ENCODE measurements around the gene PTPRD.

Gene PTPRD

DNA sequence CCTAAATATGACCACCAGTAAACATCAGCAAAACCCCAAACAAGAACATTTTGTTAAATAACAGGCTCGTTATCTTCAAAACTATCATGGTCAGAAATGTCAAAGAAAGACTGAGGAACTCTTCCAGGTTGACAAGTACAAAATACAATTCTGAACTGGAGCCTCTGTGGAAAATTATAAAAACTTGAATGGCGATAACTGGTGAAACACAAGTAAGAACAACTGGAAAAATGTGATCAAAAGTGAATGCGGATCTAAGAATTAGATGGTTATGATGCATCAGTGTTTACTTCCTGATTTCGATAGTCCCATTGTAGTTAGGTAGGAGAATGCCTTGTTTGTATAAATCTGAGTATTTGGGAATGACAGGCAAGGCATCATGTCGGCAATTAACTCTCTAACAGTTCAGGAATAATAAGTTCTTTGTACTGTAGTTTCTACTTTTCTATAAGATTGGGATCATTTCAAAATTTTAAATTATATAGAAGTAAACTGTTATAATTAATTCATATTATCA is 2073.1 kb downstream of the PTPRD start:
- DNase-seq = no peak

DNA sequence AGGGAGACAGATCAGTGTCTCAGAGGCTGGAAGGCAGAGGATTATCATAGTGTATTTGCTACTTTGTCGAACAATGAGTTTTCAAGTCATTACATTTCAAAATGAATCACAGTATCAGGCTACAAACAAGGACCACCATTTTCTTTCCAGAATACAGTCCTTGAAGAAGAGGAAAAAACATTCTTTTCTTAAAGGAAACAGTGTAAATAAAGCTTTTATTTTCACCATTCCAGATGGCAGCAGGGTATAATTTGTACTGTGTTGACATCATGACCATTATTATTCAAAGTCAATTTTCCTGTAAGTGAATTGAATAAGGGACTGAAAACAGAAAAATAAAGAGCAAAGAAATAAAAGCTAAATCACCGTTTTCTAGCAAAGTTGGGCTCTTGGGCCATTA is 2076.0 kb downstream of the PTPRD start:
- no peak for DNase-seq

DNA sequence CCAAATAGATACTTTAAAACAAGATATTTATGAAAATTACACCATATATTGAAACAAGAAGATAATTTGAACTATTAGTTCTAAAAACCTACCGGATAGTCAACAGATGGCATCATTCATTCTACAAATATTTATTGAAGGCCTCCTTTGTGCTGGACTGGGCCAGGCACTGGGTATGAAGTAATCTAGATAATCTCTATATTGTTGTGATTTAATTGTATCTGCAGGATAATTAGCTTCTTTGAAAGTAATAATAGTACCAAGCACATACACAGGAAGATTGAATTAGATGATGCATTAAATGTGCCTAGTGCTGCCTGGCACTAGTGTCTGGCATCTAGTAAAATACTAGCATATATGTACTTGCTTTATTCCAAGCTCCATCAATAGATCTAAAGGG is 2078.0 kb downstream of the PTPRD start:
- no peak for DNase-seq

DNA sequence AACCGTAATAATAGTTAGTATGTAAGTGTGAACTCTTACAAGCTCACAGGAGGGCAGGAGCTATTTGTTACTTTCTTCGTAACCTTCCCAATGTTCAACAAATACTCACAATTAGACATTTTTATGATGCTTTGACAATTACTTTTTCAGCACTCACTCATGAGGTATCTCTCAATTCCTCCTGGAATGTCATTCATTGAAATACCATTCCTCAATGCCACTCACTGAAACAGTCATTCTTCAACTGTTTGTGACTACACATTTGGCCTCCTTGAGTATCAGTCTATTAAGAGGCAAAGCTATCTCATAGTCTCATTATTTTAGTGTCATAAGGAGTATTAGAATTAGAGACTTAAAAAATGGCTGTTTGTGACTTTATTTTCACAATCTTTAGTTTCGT is 2079.1 kb downstream of the PTPRD start:
- DNase-seq = no peak

DNA sequence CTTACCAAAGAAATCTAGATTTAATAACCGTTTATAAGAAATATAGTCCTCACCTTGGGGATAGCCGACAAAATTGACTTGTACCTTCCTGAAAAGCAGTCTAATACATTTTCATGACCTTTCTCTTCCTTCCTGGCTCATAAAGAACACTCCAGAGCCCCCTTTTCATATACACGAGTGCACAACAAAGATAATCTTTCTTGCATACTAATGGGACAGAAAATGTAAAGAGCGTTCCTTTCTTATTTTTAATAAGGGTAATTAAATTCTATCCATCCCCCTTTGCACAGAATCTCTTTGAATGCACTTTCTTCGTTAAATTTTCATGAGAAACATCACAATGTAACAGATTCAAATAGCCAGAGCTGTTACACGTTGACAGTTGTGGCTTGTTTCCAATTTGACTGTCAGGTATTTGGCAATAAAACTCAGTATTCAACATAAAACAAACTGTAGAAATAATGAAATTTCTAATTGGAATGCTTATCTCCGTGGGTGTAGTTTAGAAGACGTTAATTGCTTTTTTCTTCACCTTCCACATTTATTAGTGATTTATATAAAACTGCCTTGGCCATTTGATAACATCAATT is 2080.9 kb downstream of the PTPRD start:
- DNase-seq = no peak

DNA sequence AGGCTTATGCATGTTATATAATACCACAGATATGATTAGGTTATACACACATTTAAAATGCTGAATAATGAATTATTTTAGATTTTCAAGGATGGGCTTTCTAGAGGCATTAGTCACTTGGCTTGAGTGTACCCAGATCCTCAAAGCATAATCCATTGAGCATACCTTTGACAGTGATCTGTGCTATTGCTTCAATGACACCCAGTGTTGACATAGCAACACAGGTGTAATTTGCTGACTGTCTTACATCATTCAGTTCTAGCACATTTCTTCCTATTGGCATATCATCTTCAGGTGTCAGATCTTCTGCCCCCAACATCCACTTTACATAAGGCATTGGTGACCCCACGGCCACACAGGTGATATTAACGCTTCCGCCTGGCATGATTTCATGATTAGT is 2091.7 kb downstream of the PTPRD start:
- DNase-seq = no peak

DNA sequence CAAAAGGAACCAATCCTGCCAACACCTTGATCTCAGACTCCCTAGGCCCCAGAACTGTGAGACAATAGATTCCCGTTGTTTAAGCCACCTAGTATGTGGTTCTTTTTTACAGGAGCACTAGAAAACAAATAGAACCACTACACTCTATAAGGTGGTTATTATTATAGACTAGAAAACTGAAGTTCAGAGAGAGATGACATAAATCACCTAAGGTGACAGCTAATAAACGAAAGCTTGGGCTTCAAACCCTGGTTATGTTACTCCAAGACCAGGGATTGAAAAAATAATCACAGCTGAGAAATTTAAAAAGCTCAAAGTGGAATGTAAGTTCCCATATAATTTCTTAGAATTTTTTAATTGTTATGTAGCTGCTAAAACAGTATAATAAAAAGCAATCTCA is 2097.1 kb downstream of the PTPRD start:
- no peak for DNase-seq

DNA sequence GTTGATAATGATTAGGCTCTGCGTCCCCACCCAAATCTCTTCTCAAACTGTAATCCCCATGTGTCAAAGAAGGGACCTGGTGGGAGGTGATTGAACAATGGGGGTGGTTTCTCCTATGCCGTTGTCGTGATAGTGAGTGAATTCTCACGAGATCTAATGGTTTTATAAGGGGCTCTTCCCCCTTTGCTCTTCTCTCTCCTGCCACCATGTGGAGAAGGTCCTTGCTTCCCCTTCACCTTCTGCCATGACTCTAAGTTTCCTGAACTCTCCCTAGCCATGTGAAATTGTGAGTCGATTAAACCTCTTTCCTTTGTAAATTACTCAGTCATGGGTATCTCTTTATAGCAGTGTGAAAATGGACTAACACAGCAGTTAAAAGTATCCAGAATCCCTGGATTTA is 2098.0 kb downstream of the PTPRD start:
- no peak for DNase-seq

DNA sequence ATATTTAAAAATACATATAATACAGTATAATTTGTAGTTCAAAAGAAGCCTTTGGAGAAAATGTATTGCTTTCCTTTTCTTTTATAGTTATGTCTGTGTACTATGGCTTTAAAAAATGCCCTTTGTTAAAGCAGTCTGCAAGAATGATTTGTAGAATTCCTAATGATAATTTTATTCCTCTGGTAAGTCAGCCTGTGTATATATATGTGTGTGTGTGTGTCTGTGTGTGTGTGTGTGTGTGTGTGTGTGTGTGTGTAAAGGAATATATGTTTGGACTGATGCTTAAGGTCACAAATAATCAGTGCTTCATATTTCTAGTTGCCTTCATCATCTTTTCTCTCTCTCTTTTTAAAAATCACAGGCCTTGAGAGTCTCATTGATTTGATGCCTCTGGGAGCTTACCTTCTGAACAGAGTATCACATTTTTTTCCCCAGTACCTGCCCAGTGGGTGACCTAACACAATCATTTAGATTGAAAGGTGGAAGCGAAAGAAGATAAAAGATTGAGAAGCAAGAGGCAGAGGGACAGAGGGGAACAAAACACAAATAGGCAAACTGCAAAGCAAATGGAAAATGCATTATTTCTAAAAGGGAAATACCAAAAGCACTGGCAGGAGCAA is 2104.0 kb downstream of the PTPRD start:
- no peak for DNase-seq

DNA sequence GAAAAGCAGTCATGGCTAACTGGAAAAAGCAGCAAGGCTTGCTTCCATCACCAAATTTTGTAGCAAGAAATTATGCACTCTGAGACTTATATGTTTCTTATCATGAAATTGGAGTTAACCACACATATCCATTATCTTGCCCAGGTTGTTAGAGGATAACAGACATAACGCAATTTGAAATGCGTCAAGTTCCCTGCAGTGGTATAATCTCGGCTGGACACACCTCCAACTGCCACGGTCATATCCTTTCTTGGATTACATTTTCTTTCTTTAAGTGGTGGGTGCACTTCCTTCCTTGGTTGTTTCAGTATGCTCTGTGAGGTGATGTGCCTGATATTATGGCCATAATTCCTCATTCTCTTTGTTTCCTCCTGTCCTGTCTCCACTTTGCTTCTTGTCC is 2118.2 kb downstream of the PTPRD start:
- no peak for DNase-seq

DNA sequence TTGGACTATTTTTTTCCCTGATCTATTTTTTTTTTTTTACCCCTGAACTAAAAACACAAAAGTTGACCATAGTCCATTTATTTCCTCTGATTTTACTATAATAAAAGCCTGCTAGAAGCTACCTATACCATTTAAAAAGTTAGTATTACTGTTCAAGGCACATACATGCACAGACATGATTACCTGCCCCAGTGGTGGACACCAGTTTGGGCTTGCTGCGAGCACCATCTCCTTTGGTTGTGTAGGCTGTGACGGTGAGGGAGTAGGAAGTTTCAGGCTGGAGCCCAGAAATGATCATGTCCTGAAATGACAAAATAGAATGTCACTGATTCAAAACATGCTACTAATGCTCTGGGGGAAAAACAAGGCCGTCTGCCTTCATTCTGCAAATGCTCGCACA is 2120.1 kb downstream of the PTPRD start:
- no peak for DNase-seq

DNA sequence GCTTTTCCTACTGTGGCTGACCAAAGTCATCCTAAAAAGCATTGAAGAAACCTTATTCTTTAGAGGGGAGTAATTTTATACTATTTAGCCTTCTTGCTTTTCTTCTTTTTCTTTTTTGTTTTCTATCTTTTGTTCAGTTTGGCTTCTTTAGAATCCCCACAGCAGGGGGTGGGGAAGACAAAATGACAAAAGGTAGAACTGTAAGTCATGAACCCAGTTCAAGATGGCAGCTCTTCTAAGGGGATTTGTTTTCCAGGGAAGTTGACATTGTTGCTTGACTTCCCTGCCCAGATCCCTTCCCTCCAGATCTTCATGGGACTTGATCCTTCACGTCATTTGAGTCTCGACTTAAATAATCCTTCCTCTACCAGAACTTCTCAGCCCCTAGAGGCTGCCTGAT is 2120.8 kb downstream of the PTPRD start:
- DNase-seq = no peak

DNA sequence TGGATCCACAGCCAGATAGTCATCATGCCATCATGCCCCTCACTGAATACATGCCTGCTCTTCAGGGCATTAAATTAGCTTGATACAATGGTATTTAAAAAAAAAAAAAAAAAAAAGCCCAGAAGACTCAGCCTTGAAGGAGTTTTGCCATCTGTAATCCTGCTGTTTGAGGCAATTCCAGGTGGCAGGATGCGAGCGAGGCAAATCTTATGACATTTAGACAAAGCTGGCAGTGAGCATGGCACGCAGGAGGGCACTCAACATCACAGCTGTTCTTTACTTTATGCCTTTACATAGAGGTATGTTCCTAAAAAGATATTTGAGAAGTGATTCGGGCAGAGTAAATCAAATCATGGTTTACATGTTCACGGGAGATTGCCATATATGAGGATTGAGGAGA is 2121.2 kb downstream of the PTPRD start:
- no peak for DNase-seq

DNA sequence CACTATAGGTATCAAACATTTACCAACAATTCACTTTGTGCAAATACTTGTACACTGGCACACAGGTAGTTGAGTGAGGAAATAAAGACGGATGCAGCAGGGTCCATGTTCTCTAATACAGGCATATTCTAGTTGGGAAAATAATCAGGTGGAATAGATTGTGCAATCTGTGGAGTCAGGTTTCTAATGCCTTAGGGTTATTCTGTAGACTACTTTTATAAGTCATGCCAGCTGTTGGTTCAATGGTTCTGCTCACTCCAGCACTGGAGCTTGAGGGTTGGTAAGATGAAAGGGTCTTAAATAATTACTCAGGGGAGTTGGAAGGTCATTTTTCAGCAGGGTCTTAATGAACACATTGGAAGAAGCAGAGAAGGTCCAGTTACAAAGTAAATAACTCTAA is 2123.0 kb downstream of the PTPRD start:
- no peak for DNase-seq

DNA sequence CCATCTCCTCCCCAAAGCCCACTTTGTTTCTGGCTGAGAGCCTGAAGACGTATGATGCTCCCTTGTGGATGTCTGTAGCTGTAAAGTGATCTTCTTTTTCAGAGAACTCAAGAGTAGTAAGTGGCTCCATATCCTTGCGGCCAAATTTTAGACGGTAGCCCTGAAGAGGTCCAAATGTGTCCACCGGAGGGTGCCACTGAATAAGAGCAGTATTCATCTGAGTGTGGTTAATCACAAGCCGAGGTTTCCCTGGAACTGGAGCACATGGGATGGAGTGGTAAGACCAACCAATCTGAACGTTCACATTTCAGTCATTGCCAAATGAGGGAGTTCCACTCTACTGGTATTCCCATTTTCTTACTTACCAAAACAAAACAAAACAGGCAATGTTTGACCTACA is 2126.7 kb downstream of the PTPRD start:
- DNase-seq = no peak

DNA sequence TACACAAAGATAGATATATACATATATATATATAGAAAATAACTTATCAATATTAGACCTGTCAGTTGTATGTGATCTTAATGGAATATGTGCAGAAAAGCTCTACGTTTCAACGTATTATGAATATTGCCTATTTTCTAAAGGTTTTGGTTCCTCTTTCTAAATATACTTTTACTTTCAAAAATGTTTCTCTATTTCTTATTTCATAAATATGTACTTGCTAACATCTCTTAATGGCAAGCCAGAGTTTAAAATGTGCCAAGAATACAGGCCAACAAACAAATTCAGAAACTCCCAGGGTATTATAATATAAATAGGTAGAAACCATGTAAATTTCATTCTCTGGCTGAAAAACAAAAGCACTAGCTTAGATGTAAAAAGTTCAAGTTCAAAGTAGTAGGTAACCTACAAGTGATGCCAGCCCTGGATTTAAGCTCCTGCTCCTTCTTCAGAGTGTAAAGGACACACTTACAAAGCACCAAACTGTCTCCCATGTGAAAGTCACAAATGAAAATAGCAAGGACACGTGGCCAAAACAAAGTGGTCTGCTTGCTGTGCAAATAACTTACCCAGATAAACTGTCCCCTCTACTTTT is 2128.1 kb downstream of the PTPRD start:
- no peak for DNase-seq

DNA sequence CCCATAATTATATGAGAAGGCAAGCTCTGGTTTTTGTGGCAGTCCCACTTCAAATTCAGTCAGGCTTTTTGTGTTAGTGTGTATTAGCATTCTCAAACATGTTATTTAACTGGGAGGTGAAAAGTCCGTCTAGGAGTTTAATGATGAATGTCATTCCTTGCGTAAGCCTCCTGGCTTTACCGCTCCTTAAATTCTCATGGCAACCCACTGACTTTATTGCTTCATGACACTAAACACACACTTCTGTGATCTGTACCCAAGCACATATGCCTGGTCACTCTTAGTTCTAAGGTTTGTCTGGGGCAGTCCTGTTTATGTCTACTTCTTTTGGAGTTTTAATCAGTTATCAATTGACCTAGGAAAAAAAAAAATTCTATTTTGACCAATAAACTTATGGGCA is 2135.4 kb downstream of the PTPRD start:
- no peak for DNase-seq

DNA sequence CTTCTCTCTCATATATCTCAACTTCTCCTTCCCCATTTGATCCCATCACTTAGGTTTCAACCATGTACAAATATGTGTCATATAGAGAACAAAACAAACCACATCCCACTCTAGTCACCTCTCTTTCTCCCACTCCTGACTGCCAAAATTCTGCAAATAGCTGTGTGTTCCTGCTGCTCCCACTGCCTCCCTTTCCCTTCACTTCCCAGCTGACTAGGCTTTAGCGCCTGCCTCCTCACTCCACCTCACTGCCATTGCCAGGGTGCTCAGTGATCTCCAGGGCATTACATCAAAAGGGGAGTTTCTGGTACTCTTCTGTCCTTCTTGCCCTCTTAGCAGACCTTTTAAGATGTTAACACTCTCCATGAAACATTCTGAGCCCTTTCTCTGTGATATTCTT is 2137.9 kb downstream of the PTPRD start:
- no peak for DNase-seq

DNA sequence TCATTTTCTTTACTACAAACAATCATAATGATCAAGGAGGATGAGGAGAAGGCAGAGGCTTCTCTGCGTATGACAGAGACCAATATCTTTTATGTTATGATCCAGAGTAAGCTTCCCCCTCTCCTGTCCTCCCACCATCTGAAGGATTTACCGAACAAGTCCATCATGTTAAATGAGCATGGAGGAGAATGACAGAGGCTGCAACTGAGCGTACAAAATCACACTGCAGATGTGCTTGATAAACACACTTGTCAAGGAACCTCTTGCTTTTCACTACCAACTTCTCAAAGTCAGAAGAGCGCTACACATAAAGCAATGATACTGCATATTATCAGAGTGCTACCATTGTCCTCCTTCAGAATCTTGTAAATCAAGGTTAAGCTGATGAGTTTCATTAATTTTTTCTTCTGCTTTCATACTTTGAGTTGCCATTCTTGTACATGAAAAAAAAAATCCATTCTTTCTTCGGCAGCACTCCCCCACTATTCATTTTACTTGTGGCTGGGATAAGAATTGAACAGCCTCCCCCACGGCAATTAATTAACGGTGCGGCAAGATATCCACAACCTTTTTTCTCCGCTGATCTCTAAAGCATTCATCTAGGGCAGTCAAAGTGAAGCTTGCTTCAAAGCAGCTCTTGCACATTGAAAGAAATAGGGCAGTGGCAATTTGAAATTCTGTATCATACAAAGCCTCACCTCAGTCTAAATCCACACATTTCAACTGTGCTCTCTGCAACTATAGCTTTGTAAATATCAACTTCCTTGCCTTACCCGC is 2139.4 kb downstream of the PTPRD start:
- DNase-seq = no peak

DNA sequence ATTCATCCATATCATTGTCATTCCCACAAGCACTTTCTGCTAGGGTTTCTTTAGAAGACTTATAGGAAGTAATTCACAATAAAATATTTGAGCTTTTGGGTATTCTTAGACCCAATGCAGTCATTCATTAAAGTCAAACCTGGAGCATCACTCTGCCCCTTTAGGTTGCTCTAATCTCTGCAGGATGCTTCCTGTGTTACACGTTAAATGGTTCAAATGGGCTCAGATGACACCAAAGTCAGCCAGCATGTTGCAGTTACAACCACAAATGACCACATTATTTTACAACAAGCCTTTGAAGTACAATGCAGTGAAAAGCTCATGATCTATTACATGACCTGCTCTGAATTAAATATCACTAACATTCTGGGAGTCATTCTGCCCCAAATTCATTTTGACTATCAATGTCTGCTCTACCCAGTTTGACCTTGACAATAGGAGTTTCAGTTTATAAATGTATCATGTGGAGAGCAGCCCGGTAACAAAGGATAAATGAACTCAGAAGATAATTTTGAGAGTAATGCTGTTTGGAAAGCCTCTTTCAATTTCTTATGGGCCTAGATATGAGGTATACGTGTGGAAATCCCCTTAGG is 2144.7 kb downstream of the PTPRD start:
- DNase-seq = no peak

DNA sequence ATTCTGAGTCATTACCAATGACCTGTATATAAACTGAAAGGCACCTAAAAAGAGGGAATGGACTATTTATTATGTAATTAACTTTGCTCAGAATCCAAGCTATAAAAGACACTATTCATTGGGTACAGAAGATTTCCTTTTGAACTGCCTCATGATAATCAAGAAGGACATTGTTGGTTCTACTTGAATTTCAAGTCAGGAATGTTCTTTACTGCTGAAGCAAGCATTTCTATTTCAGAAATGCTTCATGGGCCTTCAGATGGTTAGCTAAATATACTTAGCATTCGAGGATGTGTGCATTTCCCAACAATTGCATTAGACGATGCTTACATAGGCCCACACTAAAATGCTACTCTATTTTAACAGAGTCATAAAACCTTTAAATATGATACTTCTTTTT is 2155.0 kb downstream of the PTPRD start:
- DNase-seq = no peak

DNA sequence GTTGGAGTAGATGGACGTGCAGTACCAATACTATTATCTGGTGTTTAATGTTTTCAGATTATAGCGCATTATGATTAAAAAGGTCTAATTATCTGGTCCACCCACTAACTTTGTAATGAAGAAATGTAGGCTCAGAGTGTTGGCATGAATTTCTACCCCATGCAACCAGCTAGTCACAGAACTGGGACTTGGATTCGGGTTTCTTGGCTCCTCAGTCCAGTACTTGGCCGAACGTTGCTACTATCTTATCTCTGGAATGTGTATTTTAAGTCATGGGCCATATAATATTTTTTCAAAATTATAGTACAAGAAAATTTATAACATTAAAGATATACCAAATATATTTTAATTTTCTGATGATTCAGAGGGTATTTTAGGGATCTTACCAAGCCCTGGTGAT is 2155.7 kb downstream of the PTPRD start:
- DNase-seq = no peak

DNA sequence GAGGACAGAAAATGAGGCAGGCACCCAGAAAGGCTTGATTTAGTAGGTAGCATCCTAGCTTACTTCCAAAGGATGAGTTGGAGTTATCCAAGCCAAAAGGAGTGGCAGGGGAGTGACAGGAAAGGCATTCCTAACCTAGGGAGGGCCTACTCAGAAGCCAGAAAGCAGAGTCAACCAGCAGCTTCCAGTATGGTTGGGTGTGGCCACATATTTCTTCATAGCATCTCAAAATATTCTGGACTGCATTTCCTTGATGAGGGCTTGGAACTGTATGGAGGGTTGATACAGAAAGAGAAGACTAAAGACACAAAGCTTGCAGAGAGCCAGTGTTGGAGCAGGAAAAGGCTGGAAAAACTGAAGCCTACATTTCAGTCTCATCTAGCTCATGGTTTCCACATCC is 2156.5 kb downstream of the PTPRD start:
- DNase-seq = no peak

Measured in activated gamma-delta T cell (primary cell).